Measurements from ENCODE around the gene LDLRAD4. TPM values are rescaled to one million over a fixed set of nuclear protein-coding genes. Genes with fewer than 3 reads are reported as not detected.
A peak's percentile ranks its signal among the peaks of the same experiment; 100 is the strongest.

Gene LDLRAD4
- total RNA-seq, 1 experiment from 2014 or later: 3.6 TPM

- ChIA-PET CTCF (no interaction called here), POLR2A (ENCODE audit: low non-redundant PET) (no interaction called here)
- Histone ChIP-seq H3K4me3 (ENCODE audit: low read depth, low read length, poor library complexity, severe bottlenecking) (peak overlapping the region; percentile 48), H3K27me3 (replicated peaks; ENCODE audit: insufficient read depth, low read depth, low read length, poor library complexity) (peaks cover 69% of the 10 kb centered on the region), H3K4me1 (ENCODE audit: insufficient read depth, low read length, poor library complexity, severe bottlenecking) (peaks cover 23% of the 10 kb centered on the region), H3K36me3 (ENCODE audit: insufficient read depth, low read length, poor library complexity, severe bottlenecking) (no peaks in the 10 kb centered on the region), H3K27ac (ENCODE audit: low read depth, low read length, poor library complexity, severe bottlenecking) (no peak overlapping the region), H3K9me3 (ENCODE audit: low read depth, low read length, poor library complexity, severe bottlenecking) (no peaks in the 10 kb centered on the region)
- no peak for DNase-seq (ENCODE audit: low spot score)
- intact Hi-C loops (cut with micrococcal nuclease; ENCODE audit: unreplicated experiment): loop anchor here (10.0 kb wide), 1 partner anchor 226 kb away; no protein-coding TSS in a partner anchor
- no TSS peak for BruUV-seq (replicated peaks)
- TF ChIP-seq, protein P1, sequence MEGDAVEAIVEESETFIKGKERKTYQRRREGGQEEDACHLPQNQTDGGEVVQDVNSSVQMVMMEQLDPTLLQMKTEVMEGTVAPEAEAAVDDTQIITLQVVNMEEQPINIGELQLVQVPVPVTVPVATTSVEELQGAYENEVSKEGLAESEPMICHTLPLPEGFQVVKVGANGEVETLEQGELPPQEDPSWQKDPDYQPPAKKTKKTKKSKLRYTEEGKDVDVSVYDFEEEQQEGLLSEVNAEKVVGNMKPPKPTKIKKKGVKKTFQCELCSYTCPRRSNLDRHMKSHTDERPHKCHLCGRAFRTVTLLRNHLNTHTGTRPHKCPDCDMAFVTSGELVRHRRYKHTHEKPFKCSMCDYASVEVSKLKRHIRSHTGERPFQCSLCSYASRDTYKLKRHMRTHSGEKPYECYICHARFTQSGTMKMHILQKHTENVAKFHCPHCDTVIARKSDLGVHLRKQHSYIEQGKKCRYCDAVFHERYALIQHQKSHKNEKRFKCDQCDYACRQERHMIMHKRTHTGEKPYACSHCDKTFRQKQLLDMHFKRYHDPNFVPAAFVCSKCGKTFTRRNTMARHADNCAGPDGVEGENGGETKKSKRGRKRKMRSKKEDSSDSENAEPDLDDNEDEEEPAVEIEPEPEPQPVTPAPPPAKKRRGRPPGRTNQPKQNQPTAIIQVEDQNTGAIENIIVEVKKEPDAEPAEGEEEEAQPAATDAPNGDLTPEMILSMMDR (conservative IDR thresholded peaks at IDR 0.05; ENCODE audit: low read depth, low read length): no peak
- TF ChIP-seq EZH2 (IDR thresholded peaks at IDR 0.05; ENCODE audit: borderline replicate concordance, low read depth, low read length, poor library complexity, severe bottlenecking): no peak
Observed at GRCh38 chr18:13218997-13219396, 437 bp downstream of the LDLRAD4 start.

- DNase-seq (ENCODE audit: low spot score): no peak
- ChIA-PET POLR2A (ENCODE audit: low non-redundant PET) (no interaction called here), CTCF (interaction anchor here (0.7 kb wide), 1 partner anchor 312 kb away, joined by 3 read pairs; no protein-coding TSS in a partner anchor)
- BruUV-seq (replicated peaks): no TSS peak
- H3K4me1 ChIP-seq (ENCODE audit: insufficient read depth, low read length, poor library complexity, severe bottlenecking): peaks cover 23% of the 10 kb centered on the region
- no peak overlapping the region for H3K27ac ChIP-seq (ENCODE audit: low read depth, low read length, poor library complexity, severe bottlenecking)
- no peaks in the 10 kb centered on the region for H3K9me3 ChIP-seq (ENCODE audit: low read depth, low read length, poor library complexity, severe bottlenecking)
- TF ChIP-seq, protein P1 (conservative IDR thresholded peaks at IDR 0.05; ENCODE audit: low read depth, low read length): no peak
- no peak for TF ChIP-seq EZH2 (IDR thresholded peaks at IDR 0.05; ENCODE audit: borderline replicate concordance, low read depth, low read length, poor library complexity, severe bottlenecking)
- intact Hi-C loops (cut with micrococcal nuclease; ENCODE audit: unreplicated experiment): loop anchor here (10.0 kb wide), 1 partner anchor 225 kb away; no protein-coding TSS in a partner anchor
- H3K27me3 ChIP-seq (replicated peaks; ENCODE audit: insufficient read depth, low read depth, low read length, poor library complexity): peaks cover 62% of the 10 kb centered on the region
- no peaks in the 10 kb centered on the region for H3K36me3 ChIP-seq (ENCODE audit: insufficient read depth, low read length, poor library complexity, severe bottlenecking)
- no peak overlapping the region for H3K4me3 ChIP-seq (ENCODE audit: low read depth, low read length, poor library complexity, severe bottlenecking)
Observed at GRCh38 chr18:13219593-13220159, 1.1 kb downstream of the LDLRAD4 start.

GRCh38 chr18:13220361-13220991 is 1.9 kb downstream of the LDLRAD4 start:
- H3K4me1 ChIP-seq (ENCODE audit: insufficient read depth, low read length, poor library complexity, severe bottlenecking): peaks cover 23% of the 10 kb centered on the region
- DNase-seq (ENCODE audit: low spot score): no peak
- BruUV-seq (replicated peaks): no TSS peak
- no peak overlapping the region for H3K27ac ChIP-seq (ENCODE audit: low read depth, low read length, poor library complexity, severe bottlenecking)
- no peaks in the 10 kb centered on the region for H3K9me3 ChIP-seq (ENCODE audit: low read depth, low read length, poor library complexity, severe bottlenecking)
- TF ChIP-seq, protein P1 (conservative IDR thresholded peaks at IDR 0.05; ENCODE audit: low read depth, low read length): no peak
- no peak for TF ChIP-seq EZH2 (IDR thresholded peaks at IDR 0.05; ENCODE audit: borderline replicate concordance, low read depth, low read length, poor library complexity, severe bottlenecking)
- CTCF ChIA-PET: interaction anchor here (0.7 kb wide), 1 partner anchor 311 kb away, joined by 3 read pairs; no protein-coding TSS in a partner anchor
- H3K27me3 ChIP-seq (replicated peaks; ENCODE audit: insufficient read depth, low read depth, low read length, poor library complexity): peaks cover 57% of the 10 kb centered on the region
- POLR2A ChIA-PET (ENCODE audit: low non-redundant PET): no interaction called here
- no peaks in the 10 kb centered on the region for H3K36me3 ChIP-seq (ENCODE audit: insufficient read depth, low read length, poor library complexity, severe bottlenecking)
- no peak overlapping the region for H3K4me3 ChIP-seq (ENCODE audit: low read depth, low read length, poor library complexity, severe bottlenecking)
- intact Hi-C loops (cut with micrococcal nuclease; ENCODE audit: unreplicated experiment): no loop called here

Measured in A673 (cell line).